ENCODE results near the gene HLA-B. TPM values are rescaled to one million over a fixed set of nuclear protein-coding genes. Genes with fewer than 3 reads are reported as not detected.
"Not testable (repeated sequence)": the region's sequence is repeated elsewhere in the genome, so short reads cannot be mapped to it uniquely, and the experiment has no call there.

HLA-B gene
- total RNA-seq (1,000 to 10,000 TPM in 3 of 5 donors, 100 to 1,000 TPM in 2; 134 to 1,907 (median 1,119) TPM), polyA plus RNA-seq (100 to 1,000 TPM; 302 to 830 (median 436) TPM)
- long read RNA-seq, donor 1, transcript HLA-B-249 (8 exons, 1,547 nt), result major isoform, 13 of 20 reads
- long read RNA-seq, donor 1, partial matches to known transcripts, result 5 of 20 reads
- long read RNA-seq, donor 1, other reads (novel, unspliced or antisense), result 0 of 20 reads
- long read RNA-seq, donor 2, transcript HLA-B-249 (8 exons, 1,547 nt), result major isoform, 30 of 41 reads
- long read RNA-seq, donor 2, partial matches to known transcripts, result 5 of 41 reads
- long read RNA-seq, donor 2, other reads (novel, unspliced or antisense), result 0 of 41 reads
- long read RNA-seq, donor 3, transcript HLA-B-249 (8 exons, 1,547 nt), result major isoform, 9 of 16 reads
- long read RNA-seq, donor 3, partial matches to known transcripts, result 7 of 16 reads
- long read RNA-seq, donor 3, other reads (novel, unspliced or antisense), result 0 of 16 reads
- long read RNA-seq, donor 4, partial matches to known transcripts, result 0 of 2 reads
- long read RNA-seq, donor 4, other reads (novel, unspliced or antisense), result 0 of 2 reads
- long read RNA-seq, donor 5, transcript HLA-B-249 (8 exons, 1,547 nt), result major isoform, 40 of 54 reads
- long read RNA-seq, donor 5, partial matches to known transcripts, result 12 of 54 reads
- long read RNA-seq, donor 5, other reads (novel, unspliced or antisense), result 0 of 54 reads
- long read RNA-seq, donor 6, transcript HLA-B-249 (8 exons, 1,547 nt), result major isoform, 38 of 92 reads
- long read RNA-seq, donor 6, transcript HLA-B-253 (2 exons, 753 nt), result minor isoform, 11 of 92 reads
- long read RNA-seq, donor 6, transcript HLA-B-254 (3 exons, 917 nt), result minor isoform, 5 of 92 reads
- long read RNA-seq, donor 6, partial matches to known transcripts, result 35 of 92 reads
- long read RNA-seq, donor 6, other reads (novel, unspliced or antisense), result 0 of 92 reads
- long read RNA-seq, donor 7, transcript HLA-B-249 (8 exons, 1,547 nt), result major isoform, 40 of 67 reads
- long read RNA-seq, donor 7, partial matches to known transcripts, result 14 of 67 reads
- long read RNA-seq, donor 7, other reads (novel, unspliced or antisense), result 7 of 67 reads
- long read RNA-seq, donor 8, transcript HLA-B-249 (8 exons, 1,547 nt), result major isoform, 19 of 21 reads
- long read RNA-seq, donor 8, partial matches to known transcripts, result 0 of 21 reads
- long read RNA-seq, donor 8, other reads (novel, unspliced or antisense), result 0 of 21 reads
- long read RNA-seq, donor 9, transcript HLA-B-249 (8 exons, 1,547 nt), result major isoform, 14 of 29 reads
- long read RNA-seq, donor 9, partial matches to known transcripts, result 11 of 29 reads
- long read RNA-seq, donor 9, other reads (novel, unspliced or antisense), result 0 of 29 reads
- long read RNA-seq, donor 10, transcript HLA-B-249 (8 exons, 1,547 nt), result major isoform, 14 of 17 reads
- long read RNA-seq, donor 10, partial matches to known transcripts, result 0 of 17 reads
- long read RNA-seq, donor 10, other reads (novel, unspliced or antisense), result 0 of 17 reads

- 0 to 1% (median 0%) methylated on average over 17 to 39 of the region's 39 CpGs for WGBS, 5 donors
- intact Hi-C loops (cut with DNase I; ENCODE audit: low total_unique reads), result no loop called here
Observed at GRCh38 chr6:31356946-31357466, at the start of gene HLA-B. TSS of gene HLA-B (minus strand) at chr6:31357179. CDS start at chr6:31357158, 21 bp downstream.

GRCh38 chr6:31405996-31406395 is 49.0 kb upstream of the HLA-B start:
- intact Hi-C loops (cut with DNase I; ENCODE audit: low total_unique reads), result no loop called here
- Histone ChIP-seq H3K27me3 (no peaks in the 10 kb centered on the region), H3K4me1 (peaks cover 24 to 83% (median 60%) of the 10 kb centered on the region in 4 donors), H3K27ac (no peak overlapping the region), H3K36me3 (peaks cover 4 to 10% (median 7%) of the 10 kb centered on the region in 4 donors), H3K9me3 (no peaks in the 10 kb centered on the region), H3K4me3 (no peak overlapping the region)
- DNase-seq, result no peak
- TF ChIP-seq CTCF (IDR thresholded peaks at IDR 0.05) (no peak), POLR2AphosphoS5 (IDR thresholded peaks at IDR 0.05) (no peak), EP300 (IDR thresholded peaks at IDR 0.05) (no peak), POLR2A (IDR thresholded peaks at IDR 0.05) (no peak)
- WGBS, 5 donors, result 53 to 70% (median 66%) methylated on average over 5 of the region's 5 CpGs

More at GRCh38 chr6:31356946-31357466, at the start of gene HLA-B:
- H3K4me1 ChIP-seq, result peaks cover 6 to 29% (median 16%) of the 10 kb centered on the region in 4 donors
- H3K36me3 ChIP-seq, result peaks cover 6 to 27% (median 22%) of the 10 kb centered on the region in 4 donors
- peak within 1 kb of the TSS; percentile 58 to 77 (median 61) for H3K4me3 ChIP-seq
- H3K27ac ChIP-seq, result peak within 1 kb of the TSS; percentile 75 to 94 (median 87)
- peak; percentile 87 to 94 for DNase-seq
- no peaks in the 10 kb centered on the region for H3K27me3 ChIP-seq
- TF ChIP-seq EP300 (IDR thresholded peaks at IDR 0.05) (no peak), POLR2A (IDR thresholded peaks at IDR 0.05) (peak in 1 of 4 donors; percentile 90), POLR2AphosphoS5 (IDR thresholded peaks at IDR 0.05) (peak in 1 of 3 donors; percentile 95), CTCF (IDR thresholded peaks at IDR 0.05) (no peak)
- H3K9me3 ChIP-seq, result no peaks in the 10 kb centered on the region

GRCh38 chr6:31404061-31404364 is 47.0 kb upstream of the HLA-B start:
- H3K27me3 ChIP-seq; intact Hi-C loops (cut with DNase I; ENCODE audit: low total_unique reads); H3K36me3 ChIP-seq; H3K9me3 ChIP-seq; DNase-seq: not testable (repeated sequence)
- peak overlapping the region; percentile 63 to 79 (median 66) for H3K4me3 ChIP-seq
- H3K4me1 ChIP-seq, result peaks cover 24 to 80% (median 60%) of the 10 kb centered on the region in 4 donors
- 5 to 41% (median 14%) methylated on average over 4 to 13 of the region's 13 CpGs for WGBS, 5 donors
- H3K27ac ChIP-seq, result peak overlapping the region in 4 of 5 donors; percentile 97 to 100 (median 99)

- H3K4me1 ChIP-seq, result peaks cover 24 to 82% (median 61%) of the 10 kb centered on the region in 4 donors
Observed at GRCh38 chr6:31403283-31404060, 46.5 kb upstream of the HLA-B start, which contains the start of gene MICA. TSS of gene MICA (plus strand) at chr6:31403595. CDS start at chr6:31403633, 38 bp downstream.

More at GRCh38 chr6:31403283-31404060, 46.5 kb upstream of the HLA-B start, which contains the start of gene MICA:
- H3K27me3 ChIP-seq, result no peaks in the 10 kb centered on the region
- peak; percentile 93 to 95 for DNase-seq
- intact Hi-C loops (cut with DNase I; ENCODE audit: low total_unique reads), result no loop called here
- peak within 1 kb of the TSS; percentile 73 to 100 (median 99) for H3K27ac ChIP-seq
- 0 to 1% (median 1%) methylated on average over 28 to 58 of the region's 58 CpGs for WGBS, 5 donors
- TF ChIP-seq POLR2AphosphoS5 (IDR thresholded peaks at IDR 0.05) (peak; percentile 60 to 85 (median 79)), POLR2A (IDR thresholded peaks at IDR 0.05) (peak in 2 of 4 donors; percentile 16 to 66), CTCF (IDR thresholded peaks at IDR 0.05) (peak in 1 of 7 experiments; percentile 24), EP300 (IDR thresholded peaks at IDR 0.05) (no peak)
- H3K4me3 ChIP-seq, result peak within 1 kb of the TSS; percentile 63 to 79 (median 66)
- no peaks in the 10 kb centered on the region for H3K9me3 ChIP-seq
- no peaks in the 10 kb centered on the region for H3K36me3 ChIP-seq

Data from stomach (tissue), 19 donors.